ENCODE data around the gene AK4.

DNA sequence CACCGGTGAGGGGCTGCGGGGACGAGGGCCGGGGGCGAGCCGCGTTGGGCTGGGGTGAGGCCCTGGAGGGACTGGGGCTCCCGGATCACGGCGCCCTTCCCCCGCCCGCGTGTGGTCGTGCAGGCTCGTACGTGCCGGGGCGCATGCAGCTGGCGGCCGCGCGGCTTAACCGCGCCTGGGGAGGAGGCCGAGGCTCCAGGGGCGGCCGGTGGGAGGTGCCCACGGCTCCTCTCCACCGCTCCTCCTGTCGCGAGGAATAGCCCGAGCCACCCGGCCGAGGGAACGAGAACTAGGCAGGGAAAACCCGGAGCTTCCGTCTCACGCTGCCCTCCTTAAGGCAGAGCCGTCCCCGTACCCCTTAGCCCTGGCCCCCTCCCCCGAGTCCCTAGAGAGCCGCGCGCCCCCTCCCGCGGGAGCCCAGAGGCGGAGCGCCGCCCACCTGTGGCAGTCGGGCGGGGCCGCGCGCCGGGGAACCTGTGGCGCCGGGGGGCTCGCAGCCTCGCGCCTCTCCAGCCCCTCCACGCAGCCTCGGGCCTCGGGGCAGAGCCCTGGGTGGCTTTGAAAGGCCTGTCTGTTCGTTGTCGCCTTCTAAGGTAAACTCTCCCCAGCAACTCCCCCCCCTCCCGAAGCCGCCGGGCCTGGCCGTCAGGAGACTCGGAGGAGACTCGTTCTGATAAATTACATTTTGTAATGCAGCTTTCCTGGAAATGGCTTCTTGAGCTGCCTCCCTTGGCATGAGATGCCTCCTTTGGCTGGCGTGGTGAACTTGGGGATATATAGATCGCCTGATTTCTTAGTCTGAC is 746 bp downstream of the AK4 start:
- TF ChIP-seq, protein P1, sequence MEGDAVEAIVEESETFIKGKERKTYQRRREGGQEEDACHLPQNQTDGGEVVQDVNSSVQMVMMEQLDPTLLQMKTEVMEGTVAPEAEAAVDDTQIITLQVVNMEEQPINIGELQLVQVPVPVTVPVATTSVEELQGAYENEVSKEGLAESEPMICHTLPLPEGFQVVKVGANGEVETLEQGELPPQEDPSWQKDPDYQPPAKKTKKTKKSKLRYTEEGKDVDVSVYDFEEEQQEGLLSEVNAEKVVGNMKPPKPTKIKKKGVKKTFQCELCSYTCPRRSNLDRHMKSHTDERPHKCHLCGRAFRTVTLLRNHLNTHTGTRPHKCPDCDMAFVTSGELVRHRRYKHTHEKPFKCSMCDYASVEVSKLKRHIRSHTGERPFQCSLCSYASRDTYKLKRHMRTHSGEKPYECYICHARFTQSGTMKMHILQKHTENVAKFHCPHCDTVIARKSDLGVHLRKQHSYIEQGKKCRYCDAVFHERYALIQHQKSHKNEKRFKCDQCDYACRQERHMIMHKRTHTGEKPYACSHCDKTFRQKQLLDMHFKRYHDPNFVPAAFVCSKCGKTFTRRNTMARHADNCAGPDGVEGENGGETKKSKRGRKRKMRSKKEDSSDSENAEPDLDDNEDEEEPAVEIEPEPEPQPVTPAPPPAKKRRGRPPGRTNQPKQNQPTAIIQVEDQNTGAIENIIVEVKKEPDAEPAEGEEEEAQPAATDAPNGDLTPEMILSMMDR (IDR thresholded peaks at IDR 0.05): no peak
- no peak for TF ChIP-seq POLR2A (IDR thresholded peaks at IDR 0.05)

Data from upper lobe of left lung (tissue), 4 donors.